ENCODE data around the gene RAD51. TPM values are rescaled to one million over a fixed set of nuclear protein-coding genes. Genes with fewer than 3 reads are reported as not detected.
A peak's percentile ranks its signal among the peaks of the same experiment; 100 is the strongest.

Gene RAD51
- total and polyA plus RNA-seq, 9 of the 15 experiments (the other 6 are each of a cell fraction or from before 2014, with no cell fraction given): 16.0 to 63.8 (median 34.6) TPM

DNA sequence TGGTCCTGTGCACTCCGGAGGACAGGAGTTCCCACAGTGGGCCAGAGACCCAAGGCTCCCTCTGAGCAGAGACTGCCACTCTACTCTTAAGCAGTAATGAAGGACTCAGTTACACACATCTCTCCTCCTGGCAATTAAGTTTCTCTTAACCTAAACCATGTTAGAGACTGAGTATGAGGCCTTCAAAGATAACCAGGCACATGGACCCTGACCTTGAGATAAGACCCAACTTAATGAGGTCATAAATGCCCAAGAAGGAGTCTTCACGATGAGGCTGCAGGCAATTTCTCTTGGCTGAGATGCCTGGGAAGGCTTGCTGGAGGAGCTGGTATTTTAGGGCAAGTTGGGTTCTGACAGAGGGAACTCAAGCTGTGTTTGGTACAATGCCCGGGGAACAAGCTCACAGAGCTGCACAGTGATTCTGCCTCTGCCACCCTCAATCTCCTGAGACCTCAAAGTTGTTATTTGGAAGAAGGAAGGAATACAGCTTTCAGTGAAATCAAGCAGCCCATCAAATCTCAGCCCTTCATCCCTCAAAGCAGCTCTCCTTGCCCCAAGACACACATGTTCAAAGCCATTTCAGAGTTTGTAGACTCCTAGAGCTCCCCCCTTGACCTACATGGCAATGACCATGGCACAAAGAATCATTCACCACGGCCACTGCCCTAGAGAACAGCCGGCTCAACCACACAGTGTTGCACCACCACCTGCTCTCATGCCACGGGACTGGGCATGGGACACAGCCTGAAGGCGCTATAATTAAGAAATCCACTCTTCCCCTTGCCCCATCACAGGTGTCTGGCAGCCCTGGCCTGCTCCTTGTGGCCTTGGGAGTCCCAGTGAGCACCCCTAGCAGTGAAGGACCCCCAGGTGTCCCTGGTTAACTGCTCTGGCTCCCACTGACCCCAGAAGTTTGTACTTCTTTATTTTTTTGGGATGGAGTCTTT lies 53.0 kb downstream of the RAD51 start (continued):
- TF ChIP-seq, protein P1, sequence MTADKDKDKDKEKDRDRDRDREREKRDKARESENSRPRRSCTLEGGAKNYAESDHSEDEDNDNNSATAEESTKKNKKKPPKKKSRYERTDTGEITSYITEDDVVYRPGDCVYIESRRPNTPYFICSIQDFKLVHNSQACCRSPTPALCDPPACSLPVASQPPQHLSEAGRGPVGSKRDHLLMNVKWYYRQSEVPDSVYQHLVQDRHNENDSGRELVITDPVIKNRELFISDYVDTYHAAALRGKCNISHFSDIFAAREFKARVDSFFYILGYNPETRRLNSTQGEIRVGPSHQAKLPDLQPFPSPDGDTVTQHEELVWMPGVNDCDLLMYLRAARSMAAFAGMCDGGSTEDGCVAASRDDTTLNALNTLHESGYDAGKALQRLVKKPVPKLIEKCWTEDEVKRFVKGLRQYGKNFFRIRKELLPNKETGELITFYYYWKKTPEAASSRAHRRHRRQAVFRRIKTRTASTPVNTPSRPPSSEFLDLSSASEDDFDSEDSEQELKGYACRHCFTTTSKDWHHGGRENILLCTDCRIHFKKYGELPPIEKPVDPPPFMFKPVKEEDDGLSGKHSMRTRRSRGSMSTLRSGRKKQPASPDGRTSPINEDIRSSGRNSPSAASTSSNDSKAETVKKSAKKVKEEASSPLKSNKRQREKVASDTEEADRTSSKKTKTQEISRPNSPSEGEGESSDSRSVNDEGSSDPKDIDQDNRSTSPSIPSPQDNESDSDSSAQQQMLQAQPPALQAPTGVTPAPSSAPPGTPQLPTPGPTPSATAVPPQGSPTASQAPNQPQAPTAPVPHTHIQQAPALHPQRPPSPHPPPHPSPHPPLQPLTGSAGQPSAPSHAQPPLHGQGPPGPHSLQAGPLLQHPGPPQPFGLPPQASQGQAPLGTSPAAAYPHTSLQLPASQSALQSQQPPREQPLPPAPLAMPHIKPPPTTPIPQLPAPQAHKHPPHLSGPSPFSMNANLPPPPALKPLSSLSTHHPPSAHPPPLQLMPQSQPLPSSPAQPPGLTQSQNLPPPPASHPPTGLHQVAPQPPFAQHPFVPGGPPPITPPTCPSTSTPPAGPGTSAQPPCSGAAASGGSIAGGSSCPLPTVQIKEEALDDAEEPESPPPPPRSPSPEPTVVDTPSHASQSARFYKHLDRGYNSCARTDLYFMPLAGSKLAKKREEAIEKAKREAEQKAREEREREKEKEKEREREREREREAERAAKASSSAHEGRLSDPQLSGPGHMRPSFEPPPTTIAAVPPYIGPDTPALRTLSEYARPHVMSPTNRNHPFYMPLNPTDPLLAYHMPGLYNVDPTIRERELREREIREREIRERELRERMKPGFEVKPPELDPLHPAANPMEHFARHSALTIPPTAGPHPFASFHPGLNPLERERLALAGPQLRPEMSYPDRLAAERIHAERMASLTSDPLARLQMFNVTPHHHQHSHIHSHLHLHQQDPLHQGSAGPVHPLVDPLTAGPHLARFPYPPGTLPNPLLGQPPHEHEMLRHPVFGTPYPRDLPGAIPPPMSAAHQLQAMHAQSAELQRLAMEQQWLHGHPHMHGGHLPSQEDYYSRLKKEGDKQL (CRISPR knock-in tag; IDR thresholded peaks at IDR 0.05; ENCODE audit: borderline replicate concordance): no peak
- TF ChIP-seq GTF2E2 (tag; IDR thresholded peaks at IDR 0.05) (no peak), SNIP1 (IDR thresholded peaks at IDR 0.05; ENCODE audit: low read depth) (no peak), NKRF (IDR thresholded peaks at IDR 0.05; ENCODE audit: borderline replicate concordance) (no peak), DMBX1 (CRISPR knock-in tag; IDR thresholded peaks at IDR 0.05; ENCODE audit: borderline replicate concordance) (peak; percentile 32; the same call in 1 of the 2 replicates), SUPT5H (IDR thresholded peaks at IDR 0.05) (no peak), CEBPZ (IDR thresholded peaks at IDR 0.05; ENCODE audit: borderline replicate concordance, low read depth, low read length) (no peak), MYC (IDR thresholded peaks at IDR 0.05; ENCODE audit: low read depth, low read length) (0 out of 2 replicates have a peak, but pooled peaks have one; percentile 30), MYC (CRISPR knock-in tag; IDR thresholded peaks at IDR 0.05; ENCODE audit: borderline replicate concordance, low read depth) (no peak)
- TF ChIP-seq, protein P2, sequence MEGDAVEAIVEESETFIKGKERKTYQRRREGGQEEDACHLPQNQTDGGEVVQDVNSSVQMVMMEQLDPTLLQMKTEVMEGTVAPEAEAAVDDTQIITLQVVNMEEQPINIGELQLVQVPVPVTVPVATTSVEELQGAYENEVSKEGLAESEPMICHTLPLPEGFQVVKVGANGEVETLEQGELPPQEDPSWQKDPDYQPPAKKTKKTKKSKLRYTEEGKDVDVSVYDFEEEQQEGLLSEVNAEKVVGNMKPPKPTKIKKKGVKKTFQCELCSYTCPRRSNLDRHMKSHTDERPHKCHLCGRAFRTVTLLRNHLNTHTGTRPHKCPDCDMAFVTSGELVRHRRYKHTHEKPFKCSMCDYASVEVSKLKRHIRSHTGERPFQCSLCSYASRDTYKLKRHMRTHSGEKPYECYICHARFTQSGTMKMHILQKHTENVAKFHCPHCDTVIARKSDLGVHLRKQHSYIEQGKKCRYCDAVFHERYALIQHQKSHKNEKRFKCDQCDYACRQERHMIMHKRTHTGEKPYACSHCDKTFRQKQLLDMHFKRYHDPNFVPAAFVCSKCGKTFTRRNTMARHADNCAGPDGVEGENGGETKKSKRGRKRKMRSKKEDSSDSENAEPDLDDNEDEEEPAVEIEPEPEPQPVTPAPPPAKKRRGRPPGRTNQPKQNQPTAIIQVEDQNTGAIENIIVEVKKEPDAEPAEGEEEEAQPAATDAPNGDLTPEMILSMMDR (IDR thresholded peaks at IDR 0.05 in 2 of 3, conservative IDR thresholded peaks at IDR 0.05 in 1 of 3; ENCODE audit: insufficient read depth in 2 of 3, low read depth in 1 of 3, low read length in 3 of 3): no peak
- TF ChIP-seq, protein P3, sequence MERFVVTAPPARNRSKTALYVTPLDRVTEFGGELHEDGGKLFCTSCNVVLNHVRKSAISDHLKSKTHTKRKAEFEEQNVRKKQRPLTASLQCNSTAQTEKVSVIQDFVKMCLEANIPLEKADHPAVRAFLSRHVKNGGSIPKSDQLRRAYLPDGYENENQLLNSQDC (CRISPR knock-in tag; IDR thresholded peaks at IDR 0.05): no peak
